A549 (cell line): ENCODE results near the gene AGAP5. TPM values are rescaled to one million over a fixed set of nuclear protein-coding genes. Genes with fewer than 3 reads are reported as not detected.
"Not testable (repeated sequence)": the region's sequence is repeated elsewhere in the genome, so short reads cannot be mapped to it uniquely, and the experiment has no call there.

Experiments used
- ATAC-seq, 2 experiments: fragments of 200-7000 bp in 1 of 2; fragments of >200 bp in 1 of 2; cut with Nextera tagmentation in 1 of 2; cut with Tn5 transposase in 1 of 2; 3 replicates each; pipeline versions ENCODE4 v1.8.0 to v1.9.1; 2018 to 2020; ENCODE audit warnings: mild to moderate bottlenecking in 1 of 2, moderate library complexity in 1 of 2
- CTCF ChIA-PET: fragments of 300-600 bp; sonication (Branson Sonifier 250); formaldehyde crosslinking; extraction: SDS; loops from one replicate; lab custom pipeline; 2021; ENCODE audit warnings: antibody characterized with exemption, inconsistent platforms; lab: Yijun Ruan, JAX
- POLR2A ChIA-PET: fragments of 350-600 bp; formaldehyde crosslinking; extraction: SDS; loops from one replicate; lab custom pipeline; 2021; ENCODE audit warnings: antibody characterized with exemption, inconsistent platforms; lab: Yijun Ruan, JAX
- DNase-seq, 2 experiments: peaks; one replicate each; pipeline versions ENCODE4 v3.0.0 to v3.0.0-alpha.2; 2011 to 2016; ENCODE audit warnings: low read depth in 1 of 2, low spot score in 1 of 2
- FAIRE-seq: peaks from 2 replicates; lab custom pipeline; 2011; peaks lifted over from hg19 to GRCh38; lab: Jason Lieb, UNC
- H3K27ac ChIP-seq, 2 experiments: fragments of >200 bp; sonication (Bioruptor Twin); formaldehyde crosslinking; 3 replicates each; pipeline ENCODE4 v1.5.1; 2016 to 2017
- H3K4me1 ChIP-seq: fragments of >200 bp; sonication (Bioruptor Twin); formaldehyde crosslinking; 3 replicates; pipeline ENCODE4 v1.6.1; 2016
- H3K4me2 ChIP-seq: fragments of >200 bp; sonication (Bioruptor Twin); formaldehyde crosslinking; 3 replicates; pipeline ENCODE4 v1.6.1; 2016
- H3K4me3 ChIP-seq: fragments of >200 bp; sonication (Bioruptor Twin); formaldehyde crosslinking; 3 replicates; pipeline ENCODE4 v1.5.1; 2016
- H3K9me3 ChIP-seq: fragments of >200 bp; sonication (Bioruptor Twin); formaldehyde crosslinking; 3 replicates; pipeline ENCODE4 v1.6.1; 2016
- ATOH8 ChIP-seq: fragments of 250-450 bp; sonication (Bioruptor Pico); IDR thresholded peaks from 2 replicates; pipeline ENCODE4 v1.5.0; 2020; ENCODE audit warnings: low read depth, mild to moderate bottlenecking, moderate library complexity
- CBX2 ChIP-seq: fragments of 200-600 bp; sonication (generic); IDR thresholded peaks from 2 replicates; pipeline ENCODE4 v1.6.1; 2016; ENCODE audit warnings: low read depth, mild to moderate bottlenecking, borderline replicate concordance
- CEBPB ChIP-seq, 2 experiments: fragments of >200 bp in 1 of 2; sonication (Bioruptor Twin) in 1 of 2; formaldehyde crosslinking in 1 of 2; IDR thresholded peaks; 2 replicates each; pipeline ENCODE4 v1.6.1; 2012 to 2016
- ELK1 ChIP-seq: fragments of 150-350 bp; IDR thresholded peaks from 2 replicates; pipeline ENCODE4 v1.6.1; 2014; ENCODE audit warnings: low read depth, mild to moderate bottlenecking, low read length
- JUNB ChIP-seq: fragments of >200 bp; sonication (Bioruptor Twin); formaldehyde crosslinking; IDR thresholded peaks from 2 replicates; pipeline ENCODE4 v1.6.1; 2016
- KDM1A ChIP-seq: fragments of 200-600 bp; sonication (generic); IDR thresholded peaks from 2 replicates; pipeline ENCODE4 v1.6.1; 2016; ENCODE audit warnings: low read depth, mild to moderate bottlenecking
- KDM5A ChIP-seq: fragments of 200-600 bp; sonication (generic); IDR thresholded peaks from 2 replicates; pipeline ENCODE4 v1.6.1; 2016; ENCODE audit warnings: antibody characterized with exemption, mild to moderate bottlenecking
- MAX ChIP-seq: IDR thresholded peaks from 2 replicates; pipeline ENCODE4 v1.6.1; 2012
- MYC ChIP-seq: IDR thresholded peaks from 2 replicates; pipeline ENCODE4 v1.6.1; 2012; ENCODE audit warnings: mild to moderate bottlenecking, inconsistent platforms, low read length, improper control_type of control experiment, borderline replicate concordance
- PBX3 ChIP-seq: IDR thresholded peaks from 2 replicates; pipeline ENCODE4 v1.6.1; 2012
- POLR2AphosphoS2 ChIP-seq: conservative IDR thresholded peaks from 2 replicates; pipeline ENCODE4 v1.6.1; 2012; ENCODE audit warnings: low read length, improper control_type of control experiment, inconsistent platforms
- USF2 ChIP-seq: fragments of 450-650 bp; IDR thresholded peaks from 2 replicates; pipeline ENCODE4 v1.6.1; 2014; ENCODE audit warnings: antibody characterized with exemption
- WGBS: methylation state at CpG from one replicate; pipeline ENCODE4 v1.1.6; 2017; ENCODE audit errors: missing lambda C conversion rate; 5-methylcytosine and 5-hydroxymethylcytosine counted together
- polyA plus RNA-seq, 4 experiments: library from polyadenylated mRNA; depleted of rRNA in 3 of 4; stranded (reverse); fragments of >200 nt; fragmentation: RNase III in 1 of 4; extraction: RNeasy Plus Mini Kit Qiagen cat#74134 plus additional on column Dnase treatment in 1 of 4; gene quantifications; 2 replicates in 3 of 4; 3 replicates in 1 of 4; pipeline ENCODE4 v1.2.3, GENCODE V29; 2011 to 2017

Gene AGAP5
- polyA plus RNA-seq, 2 of the 4 experiments (the other 2 are of a cell fraction) = 2.5 to 4.0 TPM

GRCh38 chr10:73716251-73716650 lies 18.3 kb upstream of the AGAP5 start:
- DNase-seq (no peak), FAIRE-seq (no peak)
- TF ChIP-seq ELK1 (no peak), KDM5A (no peak), POLR2AphosphoS2 (no peak), CEBPB (IDR thresholded peaks at IDR 0.05) (no peak), CBX2 (no peak), KDM1A (no peak), JUNB (no peak), MAX (no peak), MYC (no peak), ATOH8 (no peak), USF2 (no peak), PBX3 (no peak)
- TF ChIP-seq, all 56 proteins: peak for 0
- WGBS = 100% methylated on average over 1 of the region's 1 CpG
- CTCF ChIA-PET = interaction anchor here (0.9 kb wide), 1 partner anchor 44 kb away, joined by 3 read pairs; no protein-coding TSS in a partner anchor
- no peaks in the 10 kb centered on the region for H3K4me1 ChIP-seq
- no peak overlapping the region for H3K4me2 ChIP-seq
- POLR2A ChIA-PET = interaction anchor here (1.6 kb wide), 1 partner anchor 14 kb away, joined by 5 read pairs; no protein-coding TSS in a partner anchor
- no peak for ATAC-seq
- H3K4me3 ChIP-seq = no peak overlapping the region
- no peak overlapping the region for H3K27ac ChIP-seq
- no peaks in the 10 kb centered on the region for H3K9me3 ChIP-seq

- H3K4me1 ChIP-seq, H3K9me3 ChIP-seq, H3K4me2 ChIP-seq, DNase-seq, ATAC-seq, H3K27ac ChIP-seq, FAIRE-seq, H3K4me3 ChIP-seq: not testable (repeated sequence)
- POLR2A ChIA-PET = interaction anchor here (1.6 kb wide), 1 partner anchor 15 kb away, joined by 5 read pairs; no protein-coding TSS in a partner anchor
- WGBS = 90% methylated on average over 10 of the region's 17 CpGs
- CTCF ChIA-PET = interaction anchor here (0.9 kb wide), 1 partner anchor 45 kb away, joined by 3 read pairs; no protein-coding TSS in a partner anchor
These were observed 17.6 kb upstream of the AGAP5 start for GRCh38 chr10:73715179-73716156.

GRCh38 chr10:73714483-73714882 lies 16.6 kb upstream of the AGAP5 start:
- H3K27ac ChIP-seq, H3K4me1 ChIP-seq, FAIRE-seq, CTCF ChIA-PET, POLR2A ChIA-PET, H3K4me3 ChIP-seq, DNase-seq, H3K9me3 ChIP-seq, H3K4me2 ChIP-seq, ATAC-seq: not testable (repeated sequence)
- WGBS = 43% methylated on average over 3 of the region's 3 CpGs

GRCh38 chr10:73713912-73714311 lies 16.0 kb upstream of the AGAP5 start:
- POLR2A ChIA-PET, H3K4me3 ChIP-seq, CTCF ChIA-PET, ATAC-seq, H3K4me2 ChIP-seq, H3K9me3 ChIP-seq, FAIRE-seq, H3K27ac ChIP-seq, DNase-seq, H3K4me1 ChIP-seq: not testable (repeated sequence)
- 82% methylated on average over 3 of the region's 3 CpGs for WGBS

GRCh38 chr10:73711683-73712082 lies 13.8 kb upstream of the AGAP5 start:
- H3K27ac ChIP-seq, FAIRE-seq, DNase-seq, H3K4me3 ChIP-seq, POLR2A ChIA-PET, H3K4me1 ChIP-seq, H3K9me3 ChIP-seq, CTCF ChIA-PET, H3K4me2 ChIP-seq, ATAC-seq: not testable (repeated sequence)
- 91% methylated on average over 5 of the region's 5 CpGs for WGBS

- H3K4me1 ChIP-seq, CTCF ChIA-PET, H3K27ac ChIP-seq, H3K4me2 ChIP-seq, H3K9me3 ChIP-seq, FAIRE-seq, DNase-seq, POLR2A ChIA-PET, ATAC-seq, H3K4me3 ChIP-seq: not testable (repeated sequence)
- 100% methylated on average over 1 of the region's 1 CpG for WGBS
These were observed 10.2 kb upstream of the AGAP5 start for GRCh38 chr10:73708122-73708521.

GRCh38 chr10:73707628-73708027 lies 9.7 kb upstream of the AGAP5 start:
- DNase-seq, CTCF ChIA-PET, H3K4me3 ChIP-seq, H3K4me1 ChIP-seq, H3K27ac ChIP-seq, POLR2A ChIA-PET, H3K4me2 ChIP-seq, ATAC-seq, H3K9me3 ChIP-seq, FAIRE-seq: not testable (repeated sequence)
